Measurements from ENCODE around the gene RNF19B. TPM values are rescaled to one million over a fixed set of nuclear protein-coding genes. Genes with fewer than 3 reads are reported as not detected.
A peak's percentile ranks its signal among the peaks of the same experiment; 100 is the strongest.

RNF19B gene
- total RNA-seq, 1 donor from 2014 or later: 14.2 TPM

DNA sequence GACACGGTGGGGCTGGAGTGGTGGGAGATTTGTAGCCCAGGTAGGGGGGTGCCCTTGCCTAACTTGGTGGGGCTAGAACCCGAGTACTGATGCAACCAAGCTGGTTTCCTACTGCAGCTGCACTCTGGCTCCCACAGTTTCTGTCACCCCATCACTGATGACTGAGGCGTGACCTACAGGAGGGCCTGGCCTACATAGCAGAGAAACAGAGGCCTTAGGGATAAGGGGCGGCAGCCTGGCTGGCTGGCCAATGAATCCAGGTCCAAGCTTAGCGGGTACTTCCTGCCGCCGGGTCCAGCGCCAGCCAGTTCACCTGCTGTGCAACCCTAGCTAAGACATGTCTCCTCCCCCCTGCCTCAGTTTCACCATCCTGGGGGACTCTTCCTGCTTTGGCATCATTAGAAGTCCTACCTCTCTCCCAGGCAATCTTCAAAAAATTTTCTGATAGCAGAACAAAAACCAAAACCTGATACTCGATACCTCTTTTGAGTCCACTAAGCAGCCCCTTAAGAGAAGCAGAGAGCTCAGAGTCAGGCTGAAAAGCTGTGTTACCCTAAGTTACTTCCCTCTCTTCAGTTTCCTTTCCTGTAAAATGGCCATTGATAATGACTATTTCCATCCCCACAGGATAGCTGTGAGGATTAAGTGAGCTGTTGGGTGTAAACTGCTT is 27.3 kb upstream of the RNF19B start:
- Mint-ChIP-seq H3K27me3 (ENCODE audit: insufficient read depth, low read depth) (no peaks in the 10 kb centered on the region), H3K4me3 (no peak overlapping the region), H3K9me3 (no peaks in the 10 kb centered on the region), H3K36me3 (no peaks in the 10 kb centered on the region), H3K4me1 (peaks cover 19% of the 10 kb centered on the region), H3K27ac (no peak overlapping the region)
- Histone ChIP-seq H3K36me3 (no peaks in the 10 kb centered on the region), H4K20me1 (ENCODE audit: low read depth) (no peaks in the 10 kb centered on the region), H3K9ac (no peak overlapping the region), H2AFZ (replicated peaks) (peak overlapping the region; percentile 21), H3K4me2 (peak overlapping the region; percentile 39), H3K4me1 (peaks cover 13% of the 10 kb centered on the region), H3F3A (ENCODE audit: low read depth) (peaks cover 15% of the 10 kb centered on the region), H3K27ac (no peak overlapping the region), H3K9me3 (ENCODE audit: low read depth) (no peaks in the 10 kb centered on the region), H3K4me3 (no peak overlapping the region), H3K79me2 (ENCODE audit: low read depth) (no peaks in the 10 kb centered on the region), H3K27me3 (no peaks in the 10 kb centered on the region)
- DNase-seq (ENCODE audit: low spot score): no peak
- TF ChIP-seq EZH2phosphoT487 (IDR thresholded peaks at IDR 0.05): no peak
- TF ChIP-seq, protein P1, sequence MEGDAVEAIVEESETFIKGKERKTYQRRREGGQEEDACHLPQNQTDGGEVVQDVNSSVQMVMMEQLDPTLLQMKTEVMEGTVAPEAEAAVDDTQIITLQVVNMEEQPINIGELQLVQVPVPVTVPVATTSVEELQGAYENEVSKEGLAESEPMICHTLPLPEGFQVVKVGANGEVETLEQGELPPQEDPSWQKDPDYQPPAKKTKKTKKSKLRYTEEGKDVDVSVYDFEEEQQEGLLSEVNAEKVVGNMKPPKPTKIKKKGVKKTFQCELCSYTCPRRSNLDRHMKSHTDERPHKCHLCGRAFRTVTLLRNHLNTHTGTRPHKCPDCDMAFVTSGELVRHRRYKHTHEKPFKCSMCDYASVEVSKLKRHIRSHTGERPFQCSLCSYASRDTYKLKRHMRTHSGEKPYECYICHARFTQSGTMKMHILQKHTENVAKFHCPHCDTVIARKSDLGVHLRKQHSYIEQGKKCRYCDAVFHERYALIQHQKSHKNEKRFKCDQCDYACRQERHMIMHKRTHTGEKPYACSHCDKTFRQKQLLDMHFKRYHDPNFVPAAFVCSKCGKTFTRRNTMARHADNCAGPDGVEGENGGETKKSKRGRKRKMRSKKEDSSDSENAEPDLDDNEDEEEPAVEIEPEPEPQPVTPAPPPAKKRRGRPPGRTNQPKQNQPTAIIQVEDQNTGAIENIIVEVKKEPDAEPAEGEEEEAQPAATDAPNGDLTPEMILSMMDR (IDR thresholded peaks at IDR 0.05): no peak
- TF ChIP-seq EZH2 (IDR thresholded peaks at IDR 0.05): no peak

DNA sequence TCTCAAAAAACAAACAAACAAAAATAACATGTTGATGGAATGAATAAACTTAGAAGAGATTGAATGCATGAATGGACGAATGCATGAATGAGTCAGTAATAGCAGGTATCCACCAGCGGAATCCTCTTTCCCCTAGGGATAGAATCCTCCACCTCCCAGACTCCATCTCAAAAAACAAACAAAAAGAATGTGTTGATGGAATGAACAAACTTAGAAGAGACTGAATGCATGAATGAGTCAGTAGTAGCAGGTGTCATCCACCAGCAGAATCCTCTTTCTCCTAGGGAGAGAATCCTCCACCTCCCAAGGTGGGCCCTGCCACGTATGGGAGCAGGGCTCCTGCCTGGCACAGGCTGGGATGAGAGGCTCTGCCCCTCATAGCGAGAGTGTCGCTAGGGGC is 26.8 kb upstream of the RNF19B start:
- no peak overlapping the region for H3K27ac Mint-ChIP-seq

DNA sequence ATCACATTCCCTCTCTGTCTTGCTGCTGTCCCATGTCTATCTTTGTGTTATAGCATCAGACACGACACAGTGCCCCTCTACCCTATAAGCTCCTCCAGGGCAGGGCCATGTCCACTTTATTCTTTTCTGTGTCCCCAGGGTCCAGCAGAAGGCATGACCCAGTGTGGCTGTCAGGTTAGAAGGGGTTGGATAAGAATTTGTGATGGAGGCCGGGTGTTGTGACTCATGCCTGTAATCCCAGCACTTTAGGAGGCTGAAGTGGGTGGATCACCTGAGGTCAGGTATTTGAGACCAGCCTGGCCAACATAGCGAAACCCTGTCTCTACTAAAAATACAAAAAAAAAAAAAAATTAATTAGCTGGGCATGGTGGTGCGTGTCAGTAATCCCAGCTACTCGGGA is 26.3 kb upstream of the RNF19B start:
- H3K27me3 Mint-ChIP-seq (ENCODE audit: insufficient read depth, low read depth): peaks cover 5% of the 10 kb centered on the region
- no peaks in the 10 kb centered on the region for H3K36me3 Mint-ChIP-seq
- no peaks in the 10 kb centered on the region for H3K36me3 ChIP-seq

More for the DNA sequence above, 26.8 kb upstream of the RNF19B start:
- peaks cover 15% of the 10 kb centered on the region for H3K4me1 Mint-ChIP-seq
- no peaks in the 10 kb centered on the region for H3K27me3 ChIP-seq
- H3K4me1 ChIP-seq: peaks cover 13% of the 10 kb centered on the region
- H3K4me2 ChIP-seq: no peak overlapping the region
- no peaks in the 10 kb centered on the region for H3K36me3 Mint-ChIP-seq
- H4K20me1 ChIP-seq (ENCODE audit: low read depth): no peaks in the 10 kb centered on the region
- no peak overlapping the region for H3K4me3 Mint-ChIP-seq
- DNase-seq (ENCODE audit: low spot score): no peak
- no peaks in the 10 kb centered on the region for H3K79me2 ChIP-seq (ENCODE audit: low read depth)
- no peak overlapping the region for H3K9ac ChIP-seq
- H3K9me3 Mint-ChIP-seq: no peaks in the 10 kb centered on the region
- peaks cover 15% of the 10 kb centered on the region for H3F3A ChIP-seq (ENCODE audit: low read depth)
- H3K9me3 ChIP-seq (ENCODE audit: low read depth): no peaks in the 10 kb centered on the region
- no peak overlapping the region for H2AFZ ChIP-seq (replicated peaks)
- no peak for TF ChIP-seq EZH2phosphoT487 (IDR thresholded peaks at IDR 0.05)
- TF ChIP-seq, protein P1 (IDR thresholded peaks at IDR 0.05): no peak
- no peak for TF ChIP-seq EZH2 (IDR thresholded peaks at IDR 0.05)
- H3K27ac ChIP-seq: no peak overlapping the region
- peaks cover 3% of the 10 kb centered on the region for H3K27me3 Mint-ChIP-seq (ENCODE audit: insufficient read depth, low read depth)
- H3K36me3 ChIP-seq: no peaks in the 10 kb centered on the region
- no peak overlapping the region for H3K4me3 ChIP-seq

More for the DNA sequence above, 26.3 kb upstream of the RNF19B start:
- H3K27me3 ChIP-seq: no peaks in the 10 kb centered on the region
- H3K4me1 Mint-ChIP-seq: peaks cover 15% of the 10 kb centered on the region
- no peak overlapping the region for H3K27ac Mint-ChIP-seq
- H3K9me3 Mint-ChIP-seq: no peaks in the 10 kb centered on the region
- H2AFZ ChIP-seq (replicated peaks): no peak overlapping the region
- H3K4me1 ChIP-seq: peaks cover 13% of the 10 kb centered on the region
- H3K79me2 ChIP-seq (ENCODE audit: low read depth): no peaks in the 10 kb centered on the region
- H4K20me1 ChIP-seq (ENCODE audit: low read depth): no peaks in the 10 kb centered on the region
- no peak overlapping the region for H3K4me2 ChIP-seq
- H3K9ac ChIP-seq: no peak overlapping the region
- no peaks in the 10 kb centered on the region for H3K9me3 ChIP-seq (ENCODE audit: low read depth)
- H3K27ac ChIP-seq: no peak overlapping the region
- DNase-seq (ENCODE audit: low spot score): no peak
- no peak overlapping the region for H3K4me3 Mint-ChIP-seq
- no peak overlapping the region for H3K4me3 ChIP-seq
- TF ChIP-seq EZH2phosphoT487 (IDR thresholded peaks at IDR 0.05) (no peak), EZH2 (IDR thresholded peaks at IDR 0.05) (no peak)
- TF ChIP-seq, protein P1 (IDR thresholded peaks at IDR 0.05): no peak
- peaks cover 15% of the 10 kb centered on the region for H3F3A ChIP-seq (ENCODE audit: low read depth)
